A549 (cell line): ENCODE results near the gene ORC4. TPM values are rescaled to one million over a fixed set of nuclear protein-coding genes. Genes with fewer than 3 reads are reported as not detected.

ENCODE experiments used
- ATAC-seq, 2 experiments: fragments of 200-7000 bp in 1 of 2; fragments of >200 bp in 1 of 2; cut with Nextera tagmentation in 1 of 2; cut with Tn5 transposase in 1 of 2; 3 replicates each; pipeline versions ENCODE4 v1.8.0 to v1.9.1; 2018 to 2020; ENCODE audit warnings: mild to moderate bottlenecking in 1 of 2, moderate library complexity in 1 of 2
- CTCF ChIA-PET: fragments of 300-600 bp; sonication (Branson Sonifier 250); formaldehyde crosslinking; extraction: SDS; loops from one replicate; lab custom pipeline; 2021; ENCODE audit warnings: antibody characterized with exemption, inconsistent platforms; lab: Yijun Ruan, JAX
- POLR2A ChIA-PET: fragments of 350-600 bp; formaldehyde crosslinking; extraction: SDS; loops from one replicate; lab custom pipeline; 2021; ENCODE audit warnings: antibody characterized with exemption, inconsistent platforms; lab: Yijun Ruan, JAX
- DNase-seq, 2 experiments: peaks; one replicate each; pipeline versions ENCODE4 v3.0.0 to v3.0.0-alpha.2; 2011 to 2016; ENCODE audit warnings: low read depth in 1 of 2, low spot score in 1 of 2
- FAIRE-seq: peaks from 2 replicates; lab custom pipeline; 2011; peaks lifted over from hg19 to GRCh38; lab: Jason Lieb, UNC
- H3K27ac ChIP-seq, 2 experiments: fragments of >200 bp; sonication (Bioruptor Twin); formaldehyde crosslinking; 3 replicates each; pipeline ENCODE4 v1.5.1; 2016 to 2017
- H3K4me1 ChIP-seq: fragments of >200 bp; sonication (Bioruptor Twin); formaldehyde crosslinking; 3 replicates; pipeline ENCODE4 v1.6.1; 2016
- H3K4me2 ChIP-seq: fragments of >200 bp; sonication (Bioruptor Twin); formaldehyde crosslinking; 3 replicates; pipeline ENCODE4 v1.6.1; 2016
- H3K4me3 ChIP-seq: fragments of >200 bp; sonication (Bioruptor Twin); formaldehyde crosslinking; 3 replicates; pipeline ENCODE4 v1.5.1; 2016
- H3K9me3 ChIP-seq: fragments of >200 bp; sonication (Bioruptor Twin); formaldehyde crosslinking; 3 replicates; pipeline ENCODE4 v1.6.1; 2016
- BHLHE40 ChIP-seq: IDR thresholded peaks from 2 replicates; pipeline ENCODE4 v1.6.1; 2012; ENCODE audit warnings: low read depth, low read length, inconsistent platforms
- CEBPB ChIP-seq, 2 experiments: fragments of >200 bp in 1 of 2; sonication (Bioruptor Twin) in 1 of 2; formaldehyde crosslinking in 1 of 2; IDR thresholded peaks; 2 replicates each; pipeline ENCODE4 v1.6.1; 2012 to 2016
- ESRRA ChIP-seq: fragments of 150-350 bp; IDR thresholded peaks from 2 replicates; pipeline ENCODE4 v1.6.1; 2014; ENCODE audit warnings: mild to moderate bottlenecking, low read length, borderline replicate concordance
- FOSL2 ChIP-seq, 2 experiments: fragments of 450-650 bp in 1 of 2; fragments of >200 bp in 1 of 2; sonication (Bioruptor Twin) in 1 of 2; formaldehyde crosslinking; IDR thresholded peaks; 2 replicates each; pipeline versions ENCODE4 v1.5.0 to v1.6.1; 2016 to 2020; ENCODE audit warnings: mild to moderate bottlenecking in 1 of 2, moderate library complexity in 1 of 2
- FOXS1 ChIP-seq: fragments of 250-450 bp; sonication (Bioruptor Pico); IDR thresholded peaks from 2 replicates; pipeline ENCODE4 v1.5.0; 2020; ENCODE audit warnings: mild to moderate bottlenecking, moderate library complexity
- HEYL ChIP-seq: fragments of 250-450 bp; sonication (Bioruptor Pico); IDR thresholded peaks from 2 replicates; pipeline ENCODE4 v1.8.0; 2021; ENCODE audit warnings: mild to moderate bottlenecking, moderate library complexity
- RCOR1 ChIP-seq: fragments of 150-350 bp; IDR thresholded peaks from 2 replicates; pipeline ENCODE4 v1.6.1; 2014; ENCODE audit warnings: antibody characterized with exemption, low read length, low read depth
- RFX5 ChIP-seq: fragments of 450-650 bp; IDR thresholded peaks from 2 replicates; pipeline ENCODE4 v1.7.1; 2014; ENCODE audit warnings: antibody characterized with exemption, mild to moderate bottlenecking, moderate library complexity
- RNF2 ChIP-seq: fragments of 200-600 bp; sonication (generic); IDR thresholded peaks from 2 replicates; pipeline ENCODE4 v1.6.1; 2016; ENCODE audit warnings: low read depth, mild to moderate bottlenecking, antibody characterized with exemption, moderate library complexity, borderline replicate concordance
- TP53 ChIP-seq: fragments of 250-450 bp; sonication (Bioruptor Pico); IDR thresholded peaks from 2 replicates; pipeline ENCODE4 v1.5.0; 2021; ENCODE audit warnings: mild to moderate bottlenecking, moderate library complexity
- ZSCAN20 ChIP-seq: fragments of 250-450 bp; sonication (Bioruptor Pico); IDR thresholded peaks from 2 replicates; pipeline ENCODE4 v1.8.0; 2022; ENCODE audit warnings: mild to moderate bottlenecking, moderate library complexity
- polyA plus RNA-seq, 4 experiments: library from polyadenylated mRNA; depleted of rRNA in 3 of 4; stranded (reverse); fragments of >200 nt; fragmentation: RNase III in 1 of 4; extraction: RNeasy Plus Mini Kit Qiagen cat#74134 plus additional on column Dnase treatment in 1 of 4; gene quantifications; 2 replicates in 3 of 4; 3 replicates in 1 of 4; pipeline ENCODE4 v1.2.3, GENCODE V29; 2011 to 2017

ORC4 gene
- polyA plus RNA-seq, 2 of the 4 experiments (the other 2 are of a cell fraction): 38.5 to 99.1 TPM

- no peak for DNase-seq
- no peak for FAIRE-seq
These were observed 137.9 kb downstream of the ORC4 start for GRCh38 chr2:147882631-147883030.

More at GRCh38 chr2:147882631-147883030, 137.9 kb downstream of the ORC4 start:
- no peaks in the 10 kb centered on the region for H3K4me1 ChIP-seq
- CTCF ChIA-PET: no interaction called here
- TF ChIP-seq BHLHE40: no peak
- no peak for TF ChIP-seq ZSCAN20 (CRISPR knock-in tag)
- no peak for TF ChIP-seq ESRRA
- TF ChIP-seq FOSL2 (IDR thresholded peaks at IDR 0.05): no peak
- TF ChIP-seq FOSL2 (CRISPR knock-in tag; IDR thresholded peaks at IDR 0.05): no peak
- TF ChIP-seq FOXS1 (CRISPR knock-in tag): no peak
- TF ChIP-seq HEYL (CRISPR knock-in tag): no peak
- TF ChIP-seq TP53 (CRISPR knock-in tag): no peak
- TF ChIP-seq RNF2: no peak
- no peak for TF ChIP-seq RCOR1
- no peak for TF ChIP-seq RFX5
- no peak for TF ChIP-seq CEBPB (IDR thresholded peaks at IDR 0.05)
- no peak overlapping the region for H3K4me2 ChIP-seq
- ATAC-seq: no peak
- POLR2A ChIA-PET: no interaction called here
- no peak overlapping the region for H3K4me3 ChIP-seq
- no peak overlapping the region for H3K27ac ChIP-seq
- H3K9me3 ChIP-seq: no peaks in the 10 kb centered on the region

Other genes starting within 250 kb of the ORC4 start
- gene ACVR2A, start 175.7 kb downstream of the ORC4 start, polyA plus RNA-seq (2011; rRNA removed): 5.5 and 5.7 TPM in 2 replicates
- gene ACVR2A, start 175.7 kb downstream of the ORC4 start, polyA plus RNA-seq (2017; fragmentation: RNase III; extraction: RNeasy Plus Mini Kit Qiagen cat#74134 plus additional on column Dnase treatment): 2.6 to 2.9 TPM (median 2.6 TPM) in 3 replicates
- gene MBD5, start 354 bp upstream of the ORC4 start, polyA plus RNA-seq (2011; rRNA removed): 21.5 and 24.1 TPM in 2 replicates
- 4.3 to 5.9 TPM (median 5.4 TPM) in 3 replicates for gene MBD5, start 354 bp upstream of the ORC4 start, polyA plus RNA-seq (2017; fragmentation: RNase III; extraction: RNeasy Plus Mini Kit Qiagen cat#74134 plus additional on column Dnase treatment)